ENCODE measurements around the gene USP6.
"Not testable (repeated sequence)": the region's sequence is repeated elsewhere in the genome, so short reads cannot be mapped to it uniquely, and the experiment has no call there.

The USP6 gene

GRCh38 chr17:5115673-5116651, at the start of gene USP6:
Gene USP6 (plus strand): TSS chr17:5116032. CDS start chr17:5130368, 14,336 bp downstream.
- no peak for DNase-seq (ENCODE audit: low read depth)

- DNase-seq (ENCODE audit: low read depth): no peak
Measured at GRCh38 chr17:5068236-5068635, 47.6 kb upstream of the USP6 start.

GRCh38 chr17:5069724-5070123, 46.1 kb upstream of the USP6 start:
- no peak for DNase-seq (ENCODE audit: low read depth)

- not testable (repeated sequence) for DNase-seq (ENCODE audit: low read depth)
Measured at GRCh38 chr17:5075472-5075871, 40.4 kb upstream of the USP6 start.

- not testable (repeated sequence) for DNase-seq (ENCODE audit: low read depth)
Measured at GRCh38 chr17:5077275-5077674, 38.6 kb upstream of the USP6 start.

GRCh38 chr17:5077781-5078105, 38.1 kb upstream of the USP6 start:
- DNase-seq (ENCODE audit: low read depth): no peak

- DNase-seq (ENCODE audit: low read depth): peak; percentile 57
Measured at GRCh38 chr17:5078106-5079028, 37.5 kb upstream of the USP6 start, which contains the start of gene ZFP3. Gene ZFP3 (plus strand): TSS chr17:5078467. CDS start chr17:5091505, 13,038 bp downstream.

- DNase-seq (ENCODE audit: low read depth): no peak
Measured at GRCh38 chr17:5080591-5080990, 35.2 kb upstream of the USP6 start.

GRCh38 chr17:5092218-5093010, 23.4 kb upstream of the USP6 start:
- DNase-seq (ENCODE audit: low read depth): no peak

- DNase-seq (ENCODE audit: low read depth): no peak
Measured at GRCh38 chr17:5096731-5097100, 19.1 kb upstream of the USP6 start.

GRCh38 chr17:5097101-5097834, 18.6 kb upstream of the USP6 start:
- DNase-seq (ENCODE audit: low read depth): peak; percentile 14

GRCh38 chr17:5099271-5099670, 16.6 kb upstream of the USP6 start:
- no peak for DNase-seq (ENCODE audit: low read depth)

- no peak for DNase-seq (ENCODE audit: low read depth)
Measured at GRCh38 chr17:5100832-5101231, 15.0 kb upstream of the USP6 start.

- no peak for DNase-seq (ENCODE audit: low read depth)
Measured at GRCh38 chr17:5110816-5111215, 5.0 kb upstream of the USP6 start.

- peak; percentile 83 for DNase-seq (ENCODE audit: low read depth)
Measured at GRCh38 chr17:5111402-5112204, 4.2 kb upstream of the USP6 start, which contains the start of gene ZNF232. Gene ZNF232 (minus strand): TSS chr17:5111878. CDS start chr17:5111822, 56 bp downstream.

GRCh38 chr17:5118219-5118618, 2.4 kb downstream of the USP6 start:
- no peak for DNase-seq (ENCODE audit: low read depth)

GRCh38 chr17:5120036-5120435, 4.2 kb downstream of the USP6 start:
- no peak for DNase-seq (ENCODE audit: low read depth)

- DNase-seq (ENCODE audit: low read depth): not testable (repeated sequence)
Measured at GRCh38 chr17:5120436-5121185, 4.8 kb downstream of the USP6 start.

GRCh38 chr17:5121186-5121841, 5.5 kb downstream of the USP6 start:
- no peak for DNase-seq (ENCODE audit: low read depth)
